GM10847 (cell line): ENCODE measurements around the gene RRAD.

Experiments used
- POLR2A ChIP-seq: IDR thresholded peaks from 2 replicates; pipeline ENCODE4 v1.6.1; 2011; ENCODE audit not compliant: insufficient read length; ENCODE audit errors: extremely low read depth

Gene RRAD

DNA sequence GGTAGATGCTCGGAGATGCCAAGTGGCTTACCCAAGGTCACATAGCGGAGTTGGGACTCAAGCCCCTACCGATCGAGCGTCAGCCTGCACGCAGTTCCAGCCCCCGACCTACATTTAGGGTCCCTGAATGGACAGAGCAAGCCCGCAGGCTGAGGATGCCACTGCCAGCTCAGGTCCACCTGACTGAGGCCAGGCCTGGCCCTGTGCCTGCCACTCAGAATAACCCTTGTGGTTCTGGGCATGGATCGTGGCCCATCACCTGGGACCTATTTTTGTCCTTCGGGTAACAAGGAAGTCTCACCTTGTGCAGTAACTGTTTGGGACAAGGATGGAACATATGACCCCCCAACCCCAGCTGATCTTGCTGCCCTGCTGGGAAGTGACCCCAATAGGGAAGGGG, 23.7 kb downstream of the RRAD start:
- no peak for TF ChIP-seq POLR2A

DNA sequence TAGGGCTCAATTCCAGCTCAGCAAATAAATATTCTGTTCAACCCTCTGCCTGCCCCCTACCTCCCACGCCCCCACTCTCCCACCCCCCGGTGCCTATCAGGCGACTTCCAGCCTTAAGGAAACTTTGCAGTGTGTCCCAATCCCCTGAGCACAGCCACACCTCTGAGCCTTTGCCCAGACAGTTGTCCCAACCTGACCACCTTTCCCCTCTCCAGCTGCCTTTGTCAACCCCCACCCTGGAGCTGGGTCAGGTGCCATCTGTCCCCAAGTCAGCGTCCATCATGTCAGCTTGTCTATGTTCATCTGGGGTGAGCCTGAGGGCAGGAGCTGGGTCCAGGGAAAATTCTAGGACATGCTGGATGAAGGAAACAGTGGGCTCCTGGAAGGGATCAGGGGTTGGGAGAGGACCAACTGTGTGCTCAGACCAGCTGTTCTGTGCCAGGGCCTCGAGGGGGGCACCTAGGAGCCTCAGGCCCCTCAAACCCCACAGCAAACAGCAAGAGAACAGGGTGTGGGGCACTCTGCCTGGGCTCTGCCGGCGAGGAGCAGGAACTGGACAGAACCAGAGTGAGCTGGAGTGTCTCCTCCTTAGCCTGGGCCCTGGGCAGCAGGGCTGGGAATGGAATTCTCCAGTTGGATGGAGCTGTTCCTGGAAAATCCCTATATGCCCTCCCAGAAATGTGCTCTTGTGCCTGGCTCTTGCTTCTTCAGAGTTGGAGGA, 24.5 kb downstream of the RRAD start:
- no peak for TF ChIP-seq POLR2A

DNA sequence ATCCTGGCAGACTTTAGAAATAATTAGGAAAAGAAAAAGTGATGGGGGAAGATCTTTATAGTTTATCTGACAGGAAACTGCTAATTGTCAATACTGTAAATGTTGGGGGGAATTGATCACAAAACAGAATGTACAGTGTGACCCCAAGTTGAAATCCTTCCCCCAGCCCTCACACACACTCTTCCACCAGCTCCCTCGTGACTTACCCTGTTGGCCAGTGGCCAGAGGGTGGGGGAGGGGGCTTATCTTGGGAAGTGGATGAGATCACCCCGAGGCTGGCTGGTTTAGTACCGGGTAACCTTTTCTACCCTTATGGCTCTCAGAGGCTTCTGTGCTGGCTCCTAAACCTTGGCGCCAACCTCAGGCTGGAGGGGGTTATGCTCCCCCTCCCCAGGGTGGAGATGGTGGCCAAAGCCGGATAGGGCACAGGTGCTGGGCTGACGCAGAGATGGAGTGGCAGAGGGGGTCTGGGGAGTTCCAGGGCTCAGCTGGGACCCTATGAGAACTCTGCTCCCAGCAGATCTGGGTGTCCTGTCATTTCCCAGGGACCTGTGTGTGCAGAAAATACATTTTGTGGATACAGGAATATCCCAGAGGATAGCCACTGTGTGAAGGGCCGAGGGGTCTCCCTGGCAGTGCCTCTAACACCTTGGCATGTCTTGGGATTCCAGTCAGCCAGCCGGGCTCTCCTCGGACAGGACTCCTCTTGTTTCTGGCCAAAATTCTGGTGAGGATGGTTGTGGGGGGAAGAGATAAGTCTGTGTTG, 25.2 kb downstream of the RRAD start:
- TF ChIP-seq POLR2A: no peak

DNA sequence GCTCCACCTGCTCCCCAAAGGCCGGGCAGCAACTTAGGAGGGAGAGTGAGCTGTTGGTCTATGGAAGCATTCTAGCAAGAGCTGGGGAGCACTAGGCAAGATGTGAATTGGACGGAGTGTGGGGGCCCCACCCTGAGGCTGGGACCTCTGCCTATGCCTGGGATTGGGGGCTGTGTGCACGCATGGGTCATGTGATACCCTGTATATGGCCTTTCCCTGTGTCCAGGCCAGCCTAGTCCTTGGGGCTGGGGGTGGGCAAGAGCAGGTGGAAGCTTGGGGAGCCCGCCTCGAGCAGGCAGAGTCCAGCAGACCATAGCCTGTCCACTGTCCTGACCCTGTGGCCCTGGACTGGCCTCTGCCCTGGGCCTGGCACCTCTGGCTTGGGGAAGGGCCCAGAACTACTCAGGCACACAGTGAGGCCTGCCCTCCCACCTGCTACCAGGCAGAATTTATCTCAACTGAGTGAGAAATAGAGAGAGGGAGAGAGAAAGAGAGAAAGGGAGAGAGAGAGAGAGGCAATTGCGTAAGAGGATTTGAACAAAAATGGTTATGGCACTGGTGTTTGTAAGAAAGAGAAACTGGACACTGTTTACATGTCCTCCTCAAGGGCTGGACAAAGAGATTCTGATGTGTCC, 25.9 kb downstream of the RRAD start:
- TF ChIP-seq POLR2A: no peak

DNA sequence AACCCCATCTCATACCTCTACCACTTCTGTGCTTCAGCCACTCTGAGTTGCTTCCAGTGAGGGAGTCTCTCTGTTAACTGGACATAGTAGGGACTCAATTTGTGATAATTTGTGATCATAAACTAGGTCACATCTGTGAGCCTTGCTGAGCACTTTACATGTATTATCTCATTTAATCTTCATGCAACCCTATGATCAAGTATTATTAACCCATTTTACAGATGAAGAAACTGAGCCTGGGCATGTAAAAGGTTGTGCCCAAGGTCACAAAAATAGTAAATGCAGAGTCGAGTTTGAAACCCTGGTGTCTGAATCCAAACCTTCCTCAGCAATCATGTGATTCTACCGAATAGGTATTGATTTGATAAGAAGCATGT, 26.4 kb downstream of the RRAD start:
- TF ChIP-seq POLR2A: no peak

DNA sequence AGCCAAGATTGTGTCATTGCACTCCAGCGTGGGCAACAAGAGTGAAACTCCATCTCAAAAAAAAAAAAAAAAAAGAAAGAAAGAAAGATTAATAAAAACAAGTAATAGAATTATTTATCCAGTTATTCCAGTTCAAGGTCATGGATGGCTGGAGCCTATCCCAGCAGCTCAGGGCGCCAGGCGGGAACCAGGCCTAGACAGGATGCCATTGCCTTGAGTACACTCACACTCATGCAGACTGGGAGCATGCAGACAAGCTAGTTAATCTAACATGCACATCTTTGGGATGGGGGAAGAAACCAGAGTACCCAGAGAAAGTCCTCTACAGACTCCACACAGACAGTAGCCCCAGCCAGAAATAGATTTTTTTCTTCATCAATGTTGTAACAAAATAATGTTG, 27.1 kb downstream of the RRAD start:
- no peak for TF ChIP-seq POLR2A

DNA sequence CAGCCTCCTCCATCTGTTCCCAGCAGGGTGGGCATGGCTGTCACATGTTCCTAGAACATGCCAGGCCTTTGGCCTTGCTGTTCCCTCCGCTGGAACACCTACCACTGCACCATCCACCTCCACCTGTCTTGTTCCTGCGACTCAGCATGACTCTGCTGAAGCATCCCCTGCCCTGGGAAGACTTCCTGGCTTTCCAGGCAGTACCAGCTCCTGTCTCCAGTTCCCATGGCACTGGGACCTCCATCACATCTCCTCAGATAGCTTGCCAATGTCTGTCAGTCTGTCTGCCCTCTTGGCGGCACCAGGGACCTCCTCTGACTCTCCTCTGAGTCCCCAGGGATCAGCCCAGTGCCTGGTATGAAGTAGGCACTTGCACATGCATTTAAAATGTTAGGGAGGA, 29.3 kb downstream of the RRAD start:
- no peak for TF ChIP-seq POLR2A

DNA sequence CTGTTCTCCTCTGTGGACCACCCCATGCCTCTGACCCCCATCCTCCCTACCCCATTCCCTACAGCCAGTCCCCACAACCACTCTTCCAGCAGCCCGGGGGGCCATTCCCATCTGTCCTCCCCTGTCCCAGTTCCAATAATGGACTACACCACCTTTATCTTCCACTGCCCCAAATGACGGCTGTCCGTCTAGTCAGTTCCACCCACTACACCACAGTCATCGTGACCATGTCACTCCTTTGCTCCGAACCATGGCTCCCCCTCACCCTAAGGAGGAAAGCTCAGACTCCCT, 29.7 kb downstream of the RRAD start:
- no peak for TF ChIP-seq POLR2A

DNA sequence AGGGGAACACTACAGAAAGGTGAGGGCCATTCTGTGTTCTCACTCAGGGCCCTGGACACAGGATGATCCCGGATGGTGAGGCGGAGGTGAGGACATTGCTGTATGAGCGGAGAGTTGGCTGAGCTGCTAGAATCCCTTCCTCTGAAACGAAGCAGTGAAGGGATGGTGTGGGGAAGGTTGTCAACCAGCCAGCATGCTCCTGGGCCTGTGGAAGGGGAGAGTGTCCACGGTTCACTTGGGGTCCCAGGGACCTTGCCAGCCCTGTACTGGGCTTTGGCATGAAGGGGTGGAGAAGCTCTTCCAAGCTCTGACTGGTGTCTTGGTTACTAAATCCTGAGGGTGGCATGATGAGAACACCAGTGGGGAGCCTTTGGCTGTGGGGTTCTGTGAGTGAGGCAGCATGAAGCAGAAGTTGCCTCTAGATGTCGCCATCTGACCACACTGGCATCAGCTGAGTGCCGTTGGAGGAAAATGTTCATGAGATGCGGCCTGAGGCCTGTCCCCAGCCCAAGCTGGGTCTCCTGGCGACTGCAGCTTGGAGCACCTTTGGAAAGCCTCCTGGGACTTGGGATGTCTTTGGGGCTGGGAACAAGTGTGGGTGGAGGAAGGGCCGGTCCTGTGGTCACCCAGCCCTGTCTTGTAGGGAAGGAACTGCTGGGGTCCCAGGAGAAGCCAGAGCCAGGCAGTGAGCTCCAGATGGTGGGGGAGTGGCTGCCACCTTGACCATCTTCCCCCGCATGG, 30.2 kb downstream of the RRAD start:
- no peak for TF ChIP-seq POLR2A

DNA sequence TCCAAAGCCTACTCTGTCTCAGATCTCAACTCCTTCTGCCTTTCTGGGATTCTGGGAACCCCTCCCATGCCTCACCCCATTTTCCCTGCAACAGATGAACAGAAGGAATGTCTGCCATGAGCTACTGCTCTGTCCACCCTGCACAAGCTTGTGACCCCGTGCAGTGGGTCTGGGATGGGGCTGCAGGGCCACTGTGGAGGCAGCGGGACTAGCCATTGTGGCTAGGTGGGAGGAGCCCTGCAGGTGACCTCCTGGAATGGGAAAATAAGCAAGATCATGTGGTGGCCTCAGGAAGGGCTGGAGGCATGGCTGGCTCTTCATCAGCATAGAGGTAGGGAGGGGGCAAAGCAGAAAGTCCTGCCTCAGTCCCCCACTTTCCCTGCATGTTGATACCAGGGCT, 31.3 kb downstream of the RRAD start:
- no peak for TF ChIP-seq POLR2A

DNA sequence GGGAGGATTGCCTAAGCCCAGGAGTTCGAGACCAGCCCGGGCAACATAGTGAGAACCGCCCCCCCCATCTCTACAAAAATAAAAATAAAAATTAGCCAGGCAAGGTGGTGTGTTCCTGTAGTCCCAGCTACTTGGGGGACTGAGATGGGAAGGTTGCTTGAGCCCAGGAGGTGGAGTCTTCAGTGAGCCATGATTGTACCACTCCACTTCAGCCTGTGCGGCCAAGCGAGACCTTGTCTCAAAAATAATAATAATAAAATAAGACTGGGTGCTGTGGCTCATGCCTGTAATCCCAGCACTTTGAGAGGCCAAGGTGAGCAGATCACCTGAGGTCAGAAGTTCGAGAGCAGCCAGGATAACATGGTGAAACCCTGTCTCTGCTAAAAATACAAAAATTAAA, 33.5 kb downstream of the RRAD start:
- TF ChIP-seq POLR2A: no peak

DNA sequence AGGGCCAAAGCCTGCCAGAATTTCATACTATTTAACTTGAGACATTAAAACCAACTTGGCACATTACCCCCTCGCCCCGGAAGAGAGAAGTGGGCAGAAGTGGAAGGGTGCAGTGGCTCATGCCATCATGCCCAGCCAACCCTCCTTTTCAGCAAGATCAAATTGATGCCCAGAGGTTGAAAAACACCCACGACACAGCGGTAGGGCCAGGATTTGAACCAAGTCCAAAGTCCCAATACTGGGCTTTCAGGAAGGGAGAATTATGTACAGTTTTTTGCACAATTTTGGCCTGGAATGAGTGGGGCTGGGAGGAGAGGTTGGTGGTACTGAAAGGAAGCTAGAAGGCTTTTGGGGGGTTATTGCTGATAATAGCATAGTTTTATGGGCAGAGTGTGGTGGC, 34.0 kb downstream of the RRAD start:
- TF ChIP-seq POLR2A: no peak

DNA sequence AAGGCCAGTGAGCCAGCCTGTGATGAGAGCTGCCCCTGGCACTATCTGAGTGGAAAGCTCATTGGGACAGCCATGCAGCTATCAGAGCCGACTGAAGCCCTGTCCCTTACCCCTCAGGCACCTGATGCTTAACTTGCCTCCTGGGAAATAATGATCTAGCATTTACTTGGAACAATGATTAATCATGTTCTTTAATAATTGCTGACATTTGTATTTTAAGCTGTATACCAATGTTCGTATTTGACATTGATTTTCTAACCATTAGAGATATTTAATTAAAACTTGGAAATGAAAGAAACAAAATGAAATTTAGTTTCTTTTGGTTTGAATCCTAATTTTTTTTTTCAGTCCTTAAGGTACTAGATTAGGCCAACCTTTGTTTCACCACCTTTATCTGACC, 34.5 kb downstream of the RRAD start:
- no peak for TF ChIP-seq POLR2A

DNA sequence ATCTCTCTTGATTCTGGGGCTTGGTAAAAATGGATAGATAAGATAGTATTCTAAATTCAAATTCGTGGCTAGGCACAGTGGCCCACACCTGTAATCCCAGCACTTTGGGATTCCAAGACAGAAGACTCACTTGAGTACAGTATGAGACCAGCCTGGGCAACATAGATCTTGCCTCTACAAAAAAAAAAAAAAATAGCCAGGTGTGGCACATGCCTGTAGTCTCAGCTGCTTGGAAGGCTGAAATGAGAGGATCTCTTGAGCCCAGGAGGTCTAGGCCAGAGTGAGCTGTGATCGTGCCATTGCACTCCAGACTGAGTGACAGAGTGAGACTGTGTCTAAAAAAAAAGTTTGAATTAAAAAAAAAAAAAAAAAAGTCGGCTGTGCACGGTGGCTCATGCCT, 35.7 kb downstream of the RRAD start:
- no peak for TF ChIP-seq POLR2A

DNA sequence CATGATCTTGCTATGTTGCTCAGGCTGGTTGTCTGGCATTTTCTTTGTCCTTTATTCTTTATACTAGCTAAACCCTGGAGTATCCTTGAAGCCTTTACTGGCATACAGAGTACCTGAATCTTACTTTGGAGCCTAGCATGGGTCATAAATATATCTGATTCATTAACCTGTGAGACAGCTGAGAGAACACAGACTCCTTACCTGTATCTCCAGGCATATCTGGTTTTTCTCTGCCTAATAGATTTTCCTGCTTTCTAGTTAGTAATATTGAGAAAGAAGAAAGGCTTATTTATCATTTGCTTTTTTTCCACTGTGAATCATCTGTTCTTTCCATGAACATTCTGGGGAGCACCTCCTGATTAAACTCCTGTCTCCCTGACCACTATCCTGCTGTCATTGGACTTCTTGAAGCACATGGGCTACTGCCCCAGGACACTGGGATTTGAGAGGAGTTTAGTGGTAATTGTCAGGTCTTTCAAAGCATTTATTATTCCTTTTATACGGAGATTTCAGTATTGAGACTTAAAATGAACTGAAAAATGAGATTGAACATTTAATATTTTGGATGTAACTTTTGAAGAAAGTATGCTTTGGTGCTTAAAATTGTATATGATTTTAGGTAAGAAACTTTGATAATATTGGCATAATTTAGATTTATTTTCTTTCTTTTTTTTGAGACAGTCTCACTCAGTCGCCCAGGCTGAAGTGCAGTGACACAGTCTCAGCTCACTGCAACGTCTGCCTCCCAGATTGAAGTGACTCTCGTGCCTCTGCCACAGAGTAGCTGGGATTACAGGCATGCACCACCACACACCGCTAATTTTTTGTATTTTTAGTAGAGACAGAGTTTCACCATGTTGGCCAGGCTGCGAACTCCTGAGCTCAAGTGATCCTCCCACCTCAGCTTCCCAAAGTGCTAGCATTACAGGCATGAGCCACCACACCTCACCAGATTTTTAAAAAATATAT, 36.4 kb downstream of the RRAD start:
- TF ChIP-seq POLR2A: no peak
